AG10803 (cell line): Measurements from ENCODE around the gene CLRN3.

ENCODE experiments used
- DNase-seq: peaks from one replicate; pipeline ENCODE4 v3.0.0; 2010; ENCODE audit warnings: low read depth
- H3K4me3 ChIP-seq: 2 replicates; pipeline ENCODE4 v1.5.1; 2011; ENCODE audit warnings: mild to moderate bottlenecking, low read length, control low read depth
- CTCF ChIP-seq: conservative IDR thresholded peaks from 2 replicates; pipeline ENCODE4 v1.5.1; 2011; ENCODE audit warnings: mild to moderate bottlenecking, low read length, control low read depth, inconsistent platforms

CLRN3 gene

DNA sequence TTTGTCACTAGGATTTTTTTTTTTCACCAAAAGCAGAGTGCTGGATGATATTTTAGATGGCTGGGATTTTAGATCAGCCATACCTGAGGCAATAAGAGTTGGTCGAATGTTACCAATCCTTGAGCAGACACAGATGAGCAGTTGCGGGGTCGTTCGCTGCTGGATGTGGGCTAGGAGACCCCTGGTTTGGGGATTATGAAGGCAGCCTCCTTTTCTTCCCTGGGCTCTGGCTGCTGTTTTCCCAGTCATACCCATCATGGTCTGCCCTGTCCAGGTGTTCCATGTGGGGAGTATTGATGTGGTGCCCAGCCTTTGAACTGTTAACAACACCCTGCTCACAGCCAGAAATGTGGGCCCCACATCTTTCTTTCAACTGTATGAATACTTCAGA is 19.1 kb upstream of the CLRN3 start:
- no peak overlapping the region for H3K4me3 ChIP-seq
- DNase-seq, result no peak
- no peak for TF ChIP-seq CTCF

- no peak for DNase-seq
- no peak overlapping the region for H3K4me3 ChIP-seq
- no peak for TF ChIP-seq CTCF
Observed at GRCh38 chr10:127911218-127911866, 18.6 kb upstream of the CLRN3 start.

DNA sequence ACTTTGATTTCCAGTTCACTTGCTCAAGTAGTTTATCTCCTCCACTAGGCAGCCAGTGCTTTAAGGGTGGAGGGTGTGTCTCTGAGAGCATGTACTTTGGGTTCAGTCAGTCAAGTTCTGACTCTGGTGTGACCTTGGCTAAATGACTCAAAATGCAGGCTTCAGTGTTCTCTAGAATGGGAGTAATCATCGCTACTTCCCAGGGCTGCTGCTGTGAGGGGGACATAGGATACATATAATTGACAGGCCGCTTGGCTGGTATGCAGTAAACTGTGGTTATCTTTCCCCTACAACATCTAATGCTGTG is 17.7 kb upstream of the CLRN3 start:
- TF ChIP-seq CTCF, result no peak
- no peak overlapping the region for H3K4me3 ChIP-seq
- no peak for DNase-seq

DNA sequence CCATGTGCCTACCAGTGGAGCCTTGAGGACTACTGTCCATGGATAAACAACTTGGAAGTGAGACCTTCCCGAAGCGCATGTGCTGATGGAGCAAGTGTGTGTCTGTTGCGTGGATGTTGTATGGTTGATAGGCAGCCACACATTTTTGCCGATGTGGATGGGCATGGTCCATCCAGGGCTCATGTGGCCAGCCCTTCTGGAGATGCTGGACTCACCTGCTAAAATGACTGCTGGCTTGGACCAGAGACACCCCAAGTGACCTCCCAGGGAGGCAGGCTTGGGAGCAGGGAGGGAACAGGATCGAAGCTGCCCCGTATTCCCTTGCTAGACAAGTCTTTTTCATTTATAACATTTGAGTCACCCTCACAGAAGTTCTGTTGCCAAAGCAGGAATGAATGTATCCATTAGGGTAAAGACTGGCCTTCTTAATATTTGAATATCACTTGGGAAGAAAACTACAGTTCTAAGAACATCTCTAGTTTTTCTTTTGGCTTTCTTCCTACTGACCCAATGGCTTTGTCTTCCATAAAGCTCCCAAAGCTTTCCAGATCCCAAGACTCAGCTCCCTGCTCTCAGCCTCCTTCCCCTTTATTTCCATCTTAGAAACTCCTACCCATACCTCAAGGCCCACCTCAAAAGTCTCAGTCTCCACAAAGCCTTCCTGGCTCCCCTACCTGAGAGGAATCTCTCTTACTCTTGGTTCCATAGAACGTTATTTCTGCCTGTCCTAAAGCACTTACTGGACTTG is 17.1 kb upstream of the CLRN3 start:
- no peak overlapping the region for H3K4me3 ChIP-seq
- DNase-seq, result no peak
- no peak for TF ChIP-seq CTCF

GRCh38 chr10:127908959-127909267 is 16.2 kb upstream of the CLRN3 start:
- no peak for DNase-seq
- no peak overlapping the region for H3K4me3 ChIP-seq
- TF ChIP-seq CTCF, result no peak

DNA sequence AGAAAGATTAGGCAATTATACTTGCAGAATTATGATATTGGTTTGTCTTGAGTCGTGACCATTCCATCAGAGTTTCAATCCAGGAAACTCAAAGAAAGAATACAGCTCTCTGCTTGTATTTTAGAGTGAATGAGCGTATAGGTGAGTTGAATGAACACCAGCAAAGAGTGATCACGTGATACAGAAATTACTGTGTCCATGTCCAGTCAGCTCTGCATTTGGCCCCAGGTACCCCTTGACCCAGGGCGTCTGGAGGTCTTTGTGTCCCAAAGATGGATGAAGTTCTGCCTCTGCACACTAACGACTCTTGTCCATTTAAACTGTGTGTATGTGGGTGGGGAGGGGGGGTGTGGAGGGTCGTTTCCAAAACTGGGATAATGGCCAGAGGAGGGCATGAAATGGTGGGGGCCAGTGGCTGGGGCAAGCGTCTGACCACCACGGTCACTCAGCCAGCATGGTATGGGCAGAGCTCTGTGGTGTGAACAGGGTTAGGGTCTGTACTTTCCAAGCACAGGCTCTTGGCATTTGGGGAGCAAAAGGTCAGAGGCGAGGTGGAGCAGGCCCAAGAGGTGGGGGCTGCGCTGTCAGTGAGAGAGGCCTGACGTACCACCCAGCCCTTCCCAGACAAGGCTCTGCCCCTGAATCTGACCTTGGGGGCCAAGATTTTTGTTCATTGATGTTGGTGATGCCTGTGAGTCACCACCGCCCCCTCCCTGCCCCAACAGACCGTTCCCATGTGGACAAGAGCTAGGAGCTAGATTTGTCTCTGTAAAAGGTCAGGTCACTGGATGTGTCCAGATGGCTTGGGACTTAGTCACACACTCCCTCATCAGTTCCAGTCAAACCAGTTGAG is 15.6 kb upstream of the CLRN3 start:
- H3K4me3 ChIP-seq, result no peak overlapping the region
- DNase-seq, result peak; percentile 66
- TF ChIP-seq CTCF, result no peak
